SK-N-SH (cell line): ENCODE measurements around the gene MAD1L1. TPM values are rescaled to one million over a fixed set of nuclear protein-coding genes. Genes with fewer than 3 reads are reported as not detected.

ENCODE experiments used
- CTCF ChIA-PET: fragments of 300-600, 350-600 bp; formaldehyde crosslinking; extraction: SDS; loops from one replicate; lab custom pipeline; 2021; lab: Yijun Ruan, JAX
- POLR2A ChIA-PET: fragments of 350-600 bp; sonication (Branson Sonifier 250); formaldehyde crosslinking; extraction: SDS; loops from one replicate; lab custom pipeline; 2020; ENCODE audit warnings: antibody characterized with exemption, inconsistent platforms; lab: Yijun Ruan, JAX
- DNase-seq: peaks from one replicate; pipeline ENCODE4 v3.0.0; 2012
- H2AFZ ChIP-seq: fragments of 200-600 bp; sonication (generic); 2 replicates; pipeline ENCODE4 v1.8.1; 2016; ENCODE audit warnings: antibody characterized with exemption, mild to moderate bottlenecking, low read depth
- H3F3A ChIP-seq: fragments of 200-600 bp; sonication (generic); replicated peaks from 2 replicates; pipeline ENCODE3; 2016; ENCODE audit warnings: antibody characterized with exemption, mild to moderate bottlenecking; ENCODE audit not compliant: insufficient read depth
- H3K27ac ChIP-seq, 2 experiments: fragments of 200-500 bp in 1 of 2; fragments of 200-600 bp in 1 of 2; sonication (Bioruptor generic) in 1 of 2; sonication (generic), shearing (Covaris generic) in 1 of 2; 2 replicates each; pipeline versions ENCODE4 v1.5.1 to v1.6.1; 2014 to 2016; ENCODE audit warnings: low read depth in 2 of 2, inconsistent platforms in 1 of 2, low read length in 1 of 2, mild to moderate bottlenecking in 1 of 2, mixed read lengths in 1 of 2
- H3K27me3 ChIP-seq: fragments of 200-600 bp; sonication (generic), shearing (Covaris generic); 2 replicates; pipeline ENCODE4 v1.6.1; 2016; ENCODE audit warnings: mixed run types; ENCODE audit not compliant: insufficient read depth
- H3K36me3 ChIP-seq, 2 experiments: fragments of 200-500 bp in 1 of 2; fragments of 200-600 bp in 1 of 2; sonication (Bioruptor generic) in 1 of 2; sonication (generic) in 1 of 2; replicated peaks in 1 of 2; 2 replicates each; pipeline versions ENCODE3 to v1.5.1; 2014 to 2016; ENCODE audit warnings: low read length in 1 of 2, mild to moderate bottlenecking in 1 of 2; ENCODE audit not compliant: insufficient read depth in 2 of 2, control insufficient read depth in 1 of 2
- H3K4me1 ChIP-seq, 2 experiments: fragments of 200-500 bp in 1 of 2; fragments of 200-600 bp in 1 of 2; sonication (Bioruptor generic) in 1 of 2; sonication (generic), shearing (Covaris generic) in 1 of 2; 2 replicates each; pipeline versions ENCODE4 v1.5.1 to v1.6.1; 2014 to 2016; ENCODE audit warnings: low read depth in 1 of 2, low read length in 1 of 2, mixed run types in 1 of 2; ENCODE audit not compliant: insufficient read depth in 2 of 2, control insufficient read depth in 1 of 2
- H3K4me2 ChIP-seq: fragments of 200-600 bp; sonication (generic), shearing (Covaris generic); 2 replicates; pipeline ENCODE4 v1.6.1; 2017; ENCODE audit warnings: mixed run types
- H3K4me3 ChIP-seq, 2 experiments: fragments of 200-500 bp in 1 of 2; fragments of 200-600 bp in 1 of 2; sonication (Bioruptor generic) in 1 of 2; sonication (generic), shearing (Covaris generic) in 1 of 2; 2 replicates each; pipeline versions ENCODE4 v1.5.1 to v1.8.1; 2014 to 2016; ENCODE audit warnings: low read depth in 2 of 2, inconsistent platforms in 1 of 2, low read length in 1 of 2, mild to moderate bottlenecking in 1 of 2, mixed read lengths in 1 of 2, moderate library complexity in 1 of 2
- H3K79me2 ChIP-seq: fragments of 200-600 bp; sonication (generic); 2 replicates; pipeline ENCODE4 v1.8.1; 2017; ENCODE audit warnings: mild to moderate bottlenecking; ENCODE audit not compliant: insufficient read depth
- H3K9ac ChIP-seq: fragments of 200-600 bp; sonication (generic); 2 replicates; pipeline ENCODE4 v1.6.1; 2017; ENCODE audit warnings: mixed run types
- H3K9me2 ChIP-seq: fragments of 200-600 bp; sonication (generic); 2 replicates; pipeline ENCODE4 v1.6.1; 2017; ENCODE audit warnings: mixed run types
- H3K9me3 ChIP-seq: fragments of 200-600 bp; sonication (generic); 2 replicates; pipeline ENCODE4 v1.6.1; 2017; ENCODE audit warnings: mixed run types, mild to moderate bottlenecking, moderate library complexity
- H4K20me1 ChIP-seq: fragments of 200-600 bp; sonication (generic); 2 replicates; pipeline ENCODE4 v1.6.1; 2017; ENCODE audit warnings: mild to moderate bottlenecking, mixed run types; ENCODE audit not compliant: insufficient read depth
- CHD2 ChIP-seq: fragments of 150-350 bp; IDR thresholded peaks from 2 replicates; pipeline ENCODE4 v1.6.1; 2018; ENCODE audit warnings: low read length; ENCODE audit not compliant: partially characterized antibody
- EP300 ChIP-seq, 2 experiments: IDR thresholded peaks; 2 replicates each; pipeline versions ENCODE4 v1.4.0 to v1.6.1; 2012; ENCODE audit warnings: borderline replicate concordance in 1 of 2, low read depth in 1 of 2, low read length in 1 of 2
- GATA2 ChIP-seq: sonication (generic); formaldehyde crosslinking; IDR thresholded peaks from 2 replicates; pipeline ENCODE4 v1.5.0; 2020; ENCODE audit warnings: mild to moderate bottlenecking, missing genetic modification reagents
- IRF3 ChIP-seq: fragments of 150-350 bp; IDR thresholded peaks from 2 replicates; pipeline ENCODE4 v1.6.1; 2016; ENCODE audit warnings: mild to moderate bottlenecking, low read depth, low read length
- MXI1 ChIP-seq: IDR thresholded peaks from 2 replicates; pipeline ENCODE4 v1.6.1; 2012; ENCODE audit warnings: mild to moderate bottlenecking, low read depth, low read length, improper control_type of control experiment
- RCOR1 ChIP-seq: fragments of 150-350 bp; IDR thresholded peaks from 2 replicates; pipeline ENCODE4 v1.6.1; 2017; ENCODE audit warnings: antibody characterized with exemption, low read length
- RFX5 ChIP-seq: IDR thresholded peaks from 2 replicates; pipeline ENCODE4 v1.6.1; 2012; ENCODE audit warnings: mild to moderate bottlenecking, improper control_type of control experiment, low read length
- SMC3 ChIP-seq: IDR thresholded peaks from 2 replicates; pipeline ENCODE4 v1.6.1; 2012; ENCODE audit warnings: low read depth, low read length, improper control_type of control experiment
- TAF1 ChIP-seq: IDR thresholded peaks from 2 replicates; pipeline ENCODE4 v1.6.1; 2012; ENCODE audit warnings: low read depth, mild to moderate bottlenecking, low read length, moderate library complexity, borderline replicate concordance
- WGBS: methylation state at CpG from one replicate; pipeline ENCODE4 v1.1.6; 2017; ENCODE audit warnings: low lambda C conversion rate; 5-methylcytosine and 5-hydroxymethylcytosine counted together
- polyA plus RNA-seq, 3 experiments: library from polyadenylated mRNA; depleted of rRNA; stranded (reverse); fragments of >200 nt; gene quantifications; 2 replicates each; pipeline ENCODE4 v1.2.3, GENCODE V29; 2012
- TF ChIP-seq, protein P1 (sequence below): IDR thresholded peaks from 2 replicates; pipeline ENCODE4 v1.4.0; 2012; ENCODE audit warnings: low read depth, borderline replicate concordance
- TF ChIP-seq, protein P2 (sequence below): IDR thresholded peaks from 2 replicates; pipeline ENCODE4; 2012
- TF ChIP-seq, protein P3 (sequence below): IDR thresholded peaks from 2 replicates; pipeline ENCODE4 v1.4.0; 2012; ENCODE audit warnings: low read depth, borderline replicate concordance
- TF ChIP-seq, protein P4 (sequence below): IDR thresholded peaks from 2 replicates; pipeline ENCODE4 v1.6.1; 2012; ENCODE audit warnings: mild to moderate bottlenecking, low read depth, low read length, moderate library complexity

The MAD1L1 gene
- polyA plus RNA-seq, 1 of the 3 experiments (the other 2 are of a cell fraction) = 46.2 TPM

GRCh38 chr7:1989049-1989860 is 243.5 kb downstream of the MAD1L1 start:
- Histone ChIP-seq H3K79me2 (no peaks in the 10 kb centered on the region), H3K4me2 (no peak overlapping the region), H3K4me1 (peaks cover 0 to 39% of the 10 kb centered on the region in 2 experiments; a peak in 1 of 4 replicates), H3K4me3 (no peak overlapping the region), H3K27ac (no peak overlapping the region; a peak in 1 of 4 replicates), H3K9ac (no peak overlapping the region), H3F3A (no peaks in the 10 kb centered on the region), H3K27me3 (no peaks in the 10 kb centered on the region), H3K9me3 (no peaks in the 10 kb centered on the region), H3K9me2 (no peaks in the 10 kb centered on the region), H3K36me3 (peaks cover 0 to 5% of the 10 kb centered on the region in 2 experiments), H4K20me1 (no peaks in the 10 kb centered on the region)
- no peak for DNase-seq
- POLR2A ChIA-PET = no interaction called here
- CTCF ChIA-PET = interaction anchor here (1.0 kb wide), 1 partner anchor 67 kb away, joined by 3 read pairs; no protein-coding TSS in a partner anchor
- WGBS = 94% methylated on average over 39 of the region's 39 CpGs
- TF ChIP-seq, protein P1, sequence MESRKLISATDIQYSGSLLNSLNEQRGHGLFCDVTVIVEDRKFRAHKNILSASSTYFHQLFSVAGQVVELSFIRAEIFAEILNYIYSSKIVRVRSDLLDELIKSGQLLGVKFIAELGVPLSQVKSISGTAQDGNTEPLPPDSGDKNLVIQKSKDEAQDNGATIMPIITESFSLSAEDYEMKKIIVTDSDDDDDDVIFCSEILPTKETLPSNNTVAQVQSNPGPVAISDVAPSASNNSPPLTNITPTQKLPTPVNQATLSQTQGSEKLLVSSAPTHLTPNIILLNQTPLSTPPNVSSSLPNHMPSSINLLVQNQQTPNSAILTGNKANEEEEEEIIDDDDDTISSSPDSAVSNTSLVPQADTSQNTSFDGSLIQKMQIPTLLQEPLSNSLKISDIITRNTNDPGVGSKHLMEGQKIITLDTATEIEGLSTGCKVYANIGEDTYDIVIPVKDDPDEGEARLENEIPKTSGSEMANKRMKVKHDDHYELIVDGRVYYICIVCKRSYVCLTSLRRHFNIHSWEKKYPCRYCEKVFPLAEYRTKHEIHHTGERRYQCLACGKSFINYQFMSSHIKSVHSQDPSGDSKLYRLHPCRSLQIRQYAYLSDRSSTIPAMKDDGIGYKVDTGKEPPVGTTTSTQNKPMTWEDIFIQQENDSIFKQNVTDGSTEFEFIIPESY = no peak
- TF ChIP-seq, protein P2, sequence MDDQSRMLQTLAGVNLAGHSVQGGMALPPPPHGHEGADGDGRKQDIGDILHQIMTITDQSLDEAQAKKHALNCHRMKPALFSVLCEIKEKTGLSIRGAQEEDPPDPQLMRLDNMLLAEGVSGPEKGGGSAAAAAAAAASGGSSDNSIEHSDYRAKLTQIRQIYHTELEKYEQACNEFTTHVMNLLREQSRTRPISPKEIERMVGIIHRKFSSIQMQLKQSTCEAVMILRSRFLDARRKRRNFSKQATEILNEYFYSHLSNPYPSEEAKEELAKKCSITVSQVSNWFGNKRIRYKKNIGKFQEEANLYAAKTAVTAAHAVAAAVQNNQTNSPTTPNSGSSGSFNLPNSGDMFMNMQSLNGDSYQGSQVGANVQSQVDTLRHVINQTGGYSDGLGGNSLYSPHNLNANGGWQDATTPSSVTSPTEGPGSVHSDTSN = no peak
- no peak for TF ChIP-seq TAF1
- TF ChIP-seq MXI1 = no peak
- TF ChIP-seq RCOR1 = no peak
- no peak for TF ChIP-seq RFX5
- TF ChIP-seq SMC3 = no peak
- TF ChIP-seq, all 33 proteins: peak for 0
- H2AFZ ChIP-seq = no peak overlapping the region

DNA sequence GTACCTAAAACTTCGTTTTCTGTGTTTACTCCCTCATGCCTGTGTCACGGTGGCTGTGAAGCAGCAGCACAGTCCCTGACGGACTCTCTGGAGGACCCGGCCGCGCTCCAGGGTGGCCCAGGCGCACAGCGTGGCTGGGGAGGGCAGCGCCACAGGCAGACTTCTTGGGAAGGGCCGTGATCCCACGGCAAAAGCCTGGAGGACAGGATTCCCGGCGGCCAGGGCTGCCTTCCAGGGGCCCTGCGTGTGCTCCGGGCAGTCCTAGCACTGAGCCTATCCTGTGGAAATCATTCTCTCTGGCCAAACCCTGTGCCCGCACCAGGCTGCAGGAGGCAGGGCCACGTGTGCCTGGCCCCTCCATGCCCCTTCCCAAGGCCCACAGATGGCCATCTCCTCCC is 244.2 kb downstream of the MAD1L1 start:
- H3K79me2 ChIP-seq = no peaks in the 10 kb centered on the region
- H3K36me3 ChIP-seq = peaks cover 0 to 5% of the 10 kb centered on the region in 2 experiments
- no peak overlapping the region; a peak in 1 of 4 replicates for H3K27ac ChIP-seq
- CTCF ChIA-PET = no interaction called here
- H3K9me3 ChIP-seq = no peaks in the 10 kb centered on the region
- no peak overlapping the region for H3K4me3 ChIP-seq
- no peak overlapping the region for H3K4me2 ChIP-seq
- no peak for DNase-seq
- no peaks in the 10 kb centered on the region for H4K20me1 ChIP-seq
- H2AFZ ChIP-seq = no peak overlapping the region
- H3K9ac ChIP-seq = no peak overlapping the region
- H3K4me1 ChIP-seq = peaks cover 0 to 32% of the 10 kb centered on the region in 2 experiments; a peak in 1 of 4 replicates
- H3K9me2 ChIP-seq = no peaks in the 10 kb centered on the region
- H3F3A ChIP-seq = peaks cover 4% of the 10 kb centered on the region
- H3K27me3 ChIP-seq = no peaks in the 10 kb centered on the region
- WGBS = 93% methylated on average over 10 of the region's 17 CpGs
- POLR2A ChIA-PET = no interaction called here
- TF ChIP-seq IRF3 = no peak
- TF ChIP-seq GATA2 = no peak
- TF ChIP-seq CHD2 = no peak
- no peak for TF ChIP-seq SMC3
- no peak for TF ChIP-seq EP300 (IDR thresholded peaks at IDR 0.05; ENCODE audit: borderline replicate concordance in 1 of 2, low read depth in 1 of 2, low read length in 1 of 2)
- TF ChIP-seq, protein P3, sequence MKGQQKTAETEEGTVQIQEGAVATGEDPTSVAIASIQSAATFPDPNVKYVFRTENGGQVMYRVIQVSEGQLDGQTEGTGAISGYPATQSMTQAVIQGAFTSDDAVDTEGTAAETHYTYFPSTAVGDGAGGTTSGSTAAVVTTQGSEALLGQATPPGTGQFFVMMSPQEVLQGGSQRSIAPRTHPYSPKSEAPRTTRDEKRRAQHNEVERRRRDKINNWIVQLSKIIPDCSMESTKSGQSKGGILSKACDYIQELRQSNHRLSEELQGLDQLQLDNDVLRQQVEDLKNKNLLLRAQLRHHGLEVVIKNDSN = no peak
- no peak for TF ChIP-seq RCOR1
- no peak for TF ChIP-seq RFX5
- TF ChIP-seq, protein P4, sequence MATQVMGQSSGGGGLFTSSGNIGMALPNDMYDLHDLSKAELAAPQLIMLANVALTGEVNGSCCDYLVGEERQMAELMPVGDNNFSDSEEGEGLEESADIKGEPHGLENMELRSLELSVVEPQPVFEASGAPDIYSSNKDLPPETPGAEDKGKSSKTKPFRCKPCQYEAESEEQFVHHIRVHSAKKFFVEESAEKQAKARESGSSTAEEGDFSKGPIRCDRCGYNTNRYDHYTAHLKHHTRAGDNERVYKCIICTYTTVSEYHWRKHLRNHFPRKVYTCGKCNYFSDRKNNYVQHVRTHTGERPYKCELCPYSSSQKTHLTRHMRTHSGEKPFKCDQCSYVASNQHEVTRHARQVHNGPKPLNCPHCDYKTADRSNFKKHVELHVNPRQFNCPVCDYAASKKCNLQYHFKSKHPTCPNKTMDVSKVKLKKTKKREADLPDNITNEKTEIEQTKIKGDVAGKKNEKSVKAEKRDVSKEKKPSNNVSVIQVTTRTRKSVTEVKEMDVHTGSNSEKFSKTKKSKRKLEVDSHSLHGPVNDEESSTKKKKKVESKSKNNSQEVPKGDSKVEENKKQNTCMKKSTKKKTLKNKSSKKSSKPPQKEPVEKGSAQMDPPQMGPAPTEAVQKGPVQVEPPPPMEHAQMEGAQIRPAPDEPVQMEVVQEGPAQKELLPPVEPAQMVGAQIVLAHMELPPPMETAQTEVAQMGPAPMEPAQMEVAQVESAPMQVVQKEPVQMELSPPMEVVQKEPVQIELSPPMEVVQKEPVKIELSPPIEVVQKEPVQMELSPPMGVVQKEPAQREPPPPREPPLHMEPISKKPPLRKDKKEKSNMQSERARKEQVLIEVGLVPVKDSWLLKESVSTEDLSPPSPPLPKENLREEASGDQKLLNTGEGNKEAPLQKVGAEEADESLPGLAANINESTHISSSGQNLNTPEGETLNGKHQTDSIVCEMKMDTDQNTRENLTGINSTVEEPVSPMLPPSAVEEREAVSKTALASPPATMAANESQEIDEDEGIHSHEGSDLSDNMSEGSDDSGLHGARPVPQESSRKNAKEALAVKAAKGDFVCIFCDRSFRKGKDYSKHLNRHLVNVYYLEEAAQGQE = no peak
